Fibroblast of villous mesenchyme (primary cell): ENCODE measurements around the gene NRXN3. TPM values are rescaled to one million over a fixed set of nuclear protein-coding genes. Genes with fewer than 3 reads are reported as not detected.

Source experiments
- DNase-seq: peaks from one replicate; pipeline ENCODE4 v3.0.0-alpha.2; 2010; ENCODE audit warnings: low read depth
- H3K4me3 ChIP-seq: 2 replicates; pipeline ENCODE4 v1.5.1; 2011; ENCODE audit warnings: low read depth, mild to moderate bottlenecking, low read length
- CTCF ChIP-seq: IDR thresholded peaks from 2 replicates; pipeline ENCODE4 v1.5.1; 2012; ENCODE audit warnings: low read depth, mild to moderate bottlenecking, low read length; ENCODE audit not compliant: insufficient read depth
- total RNA-seq: library from RNA; depleted of rRNA; stranded (reverse); fragments of >200 nt; gene quantifications from 2 replicates; pipeline ENCODE4 v1.2.3, GENCODE V29; 2012

The NRXN3 gene
- total RNA-seq, 1 donor: 7.3 TPM

DNA sequence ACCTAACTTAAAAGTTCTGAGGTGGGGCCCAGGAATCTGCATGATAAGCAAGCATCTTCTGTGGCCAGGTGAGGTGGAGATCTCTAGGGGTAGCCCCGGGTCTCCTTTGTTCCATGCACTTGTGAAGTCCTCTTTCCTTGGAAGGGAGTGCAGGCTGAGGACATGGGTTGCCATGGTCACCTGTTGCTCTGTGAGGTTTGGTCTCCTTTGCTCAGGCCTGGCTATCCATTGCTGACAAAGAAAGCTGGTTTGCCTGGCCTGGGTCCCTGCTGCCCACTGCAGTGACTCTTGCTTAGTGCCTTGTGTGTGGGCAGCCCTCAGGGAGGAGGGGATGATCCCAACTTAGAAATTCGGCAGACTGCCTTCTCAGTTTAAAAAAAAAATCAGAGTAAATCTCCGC lies 11.1 kb downstream of the NRXN3 start:
- no peak overlapping the region for H3K4me3 ChIP-seq
- no peak for TF ChIP-seq CTCF
- DNase-seq: no peak

DNA sequence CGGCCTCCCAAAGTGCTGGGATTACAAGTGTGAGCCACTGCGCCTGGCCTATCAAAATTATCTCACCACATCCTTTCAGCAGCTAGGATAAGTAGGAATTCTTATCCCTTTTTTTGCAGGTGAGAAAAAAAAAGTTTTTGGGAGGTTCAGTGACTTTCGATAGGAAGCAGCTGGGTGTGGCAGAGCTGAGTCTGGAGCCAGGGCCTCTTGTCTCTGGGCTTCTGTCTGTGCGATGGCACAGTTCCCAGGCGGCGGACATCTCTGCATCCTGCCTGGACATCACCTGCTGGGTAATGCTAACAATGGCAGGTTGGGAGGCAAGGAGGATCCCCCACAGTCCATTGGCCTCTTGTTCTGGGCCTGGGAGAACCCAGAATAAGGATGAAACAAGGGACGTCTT lies 12.5 kb downstream of the NRXN3 start:
- no peak overlapping the region for H3K4me3 ChIP-seq
- TF ChIP-seq CTCF: no peak
- no peak for DNase-seq

DNA sequence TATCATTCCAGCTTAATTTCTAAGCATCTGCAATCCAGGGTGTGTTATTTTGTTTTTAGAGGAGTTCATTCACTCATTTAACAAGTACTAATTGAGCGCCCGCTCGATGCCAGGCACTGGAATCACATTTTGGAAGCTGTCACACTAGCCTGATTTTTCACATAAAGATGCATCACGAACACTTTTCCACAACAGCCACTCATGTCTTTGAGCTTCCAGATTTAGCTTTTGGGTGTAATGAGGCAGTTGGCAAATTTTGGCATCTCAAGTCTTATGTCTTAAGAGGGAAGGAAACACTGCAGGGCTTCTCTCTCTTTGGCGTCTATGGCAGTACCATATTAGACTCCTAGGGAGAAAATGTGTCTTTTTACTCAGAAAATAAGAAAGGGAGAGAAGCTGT lies 14.0 kb downstream of the NRXN3 start:
- no peak for TF ChIP-seq CTCF
- no peak overlapping the region for H3K4me3 ChIP-seq
- no peak for DNase-seq

DNA sequence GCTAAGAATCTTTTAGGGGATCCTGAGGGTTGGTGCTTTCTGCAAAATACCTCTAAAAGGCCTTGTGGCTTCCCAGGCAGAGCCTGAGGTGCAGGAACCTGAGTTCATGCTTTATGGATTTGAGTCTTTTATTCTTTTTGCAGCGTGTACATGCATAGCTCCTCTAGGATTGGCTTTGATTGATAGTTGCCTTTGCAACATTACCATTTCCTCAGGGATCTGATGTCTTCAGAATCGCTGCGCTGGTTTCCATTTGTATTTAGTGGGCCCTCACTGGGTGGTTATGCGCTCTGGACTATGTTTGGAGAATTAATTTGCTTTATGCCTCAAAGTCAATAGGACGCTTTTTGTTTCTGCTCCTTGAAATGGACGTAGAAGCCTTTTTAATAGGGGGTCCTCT lies 16.1 kb downstream of the NRXN3 start:
- TF ChIP-seq CTCF: no peak
- H3K4me3 ChIP-seq: no peak overlapping the region
- DNase-seq: no peak

DNA sequence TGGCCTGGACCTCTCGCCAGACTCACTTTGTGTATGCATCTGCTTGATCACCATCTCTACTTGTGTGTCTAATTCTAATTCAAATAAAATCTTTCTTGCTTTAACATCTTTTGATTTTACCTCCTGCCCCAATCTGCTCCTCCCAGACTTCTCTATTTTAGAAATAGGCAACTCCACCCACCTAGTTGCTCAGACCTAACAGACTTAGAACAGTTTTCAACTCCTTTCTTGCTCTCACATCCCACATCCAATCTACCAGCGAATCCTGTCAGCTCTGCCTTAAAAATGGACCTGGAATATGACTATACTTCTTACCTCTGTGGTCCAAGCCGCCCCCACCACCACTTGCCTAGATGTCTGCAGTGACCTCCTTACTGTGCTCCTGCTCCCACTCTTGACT lies 18.7 kb downstream of the NRXN3 start:
- DNase-seq: no peak
- no peak for TF ChIP-seq CTCF
- H3K4me3 ChIP-seq: no peak overlapping the region

DNA sequence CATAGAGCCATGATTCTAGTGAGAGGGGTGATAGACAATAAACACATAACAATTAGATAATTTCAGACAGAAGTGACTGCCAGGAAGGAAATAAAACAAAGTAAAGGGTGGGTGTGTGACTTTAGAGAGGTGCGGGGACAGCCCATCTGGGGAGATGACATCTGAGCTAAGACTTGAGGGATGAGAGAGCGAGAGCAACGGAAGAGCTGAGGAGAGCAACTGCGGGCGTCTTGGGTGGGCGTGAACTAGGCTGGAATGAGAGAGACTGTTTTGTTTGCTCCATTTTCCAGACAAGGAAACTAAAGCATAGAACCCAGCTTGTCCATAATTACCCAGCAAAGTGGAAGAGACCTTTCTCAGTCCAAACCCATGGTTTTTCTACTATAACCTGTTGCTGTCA lies 25.3 kb downstream of the NRXN3 start:
- H3K4me3 ChIP-seq: no peak overlapping the region
- TF ChIP-seq CTCF: no peak
- no peak for DNase-seq

DNA sequence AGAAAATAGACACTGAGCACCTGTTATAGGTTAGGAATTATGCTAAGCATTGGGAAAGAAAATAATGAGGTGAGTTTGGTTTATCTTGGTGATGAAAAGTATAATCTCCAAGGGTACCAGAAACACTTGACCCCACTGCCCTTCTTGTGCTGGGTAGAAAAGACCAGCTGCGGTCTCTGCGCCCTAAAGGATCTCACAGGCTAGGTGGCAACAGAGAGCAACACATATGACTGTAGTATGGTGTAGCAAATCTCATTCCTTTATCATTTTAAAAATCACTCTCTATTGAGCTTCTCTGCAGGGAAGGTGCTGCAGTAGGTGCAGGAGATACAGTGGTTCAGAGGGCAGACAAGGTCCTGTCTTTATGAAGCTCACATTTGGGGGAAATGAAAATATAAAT lies 26.1 kb downstream of the NRXN3 start:
- H3K4me3 ChIP-seq: no peak overlapping the region
- DNase-seq: no peak
- TF ChIP-seq CTCF: no peak
